HT1080 (cell line): Measurements from ENCODE around the gene SFN. TPM values are rescaled to one million over a fixed set of nuclear protein-coding genes. Genes with fewer than 3 reads are reported as not detected.
"Not testable (repeated sequence)": the region's sequence is repeated elsewhere in the genome, so short reads cannot be mapped to it uniquely, and the experiment has no call there.

Experiments used
- DNase-seq: peaks from one replicate; pipeline ENCODE4 v3.0.0-alpha.2; 2015; ENCODE audit warnings: low read depth
- total RNA-seq: library from RNA; depleted of rRNA; stranded (reverse); fragments of >200 nt; shearing (Covaris generic); gene quantifications from 2 replicates; pipeline ENCODE4 v1.2.3, GENCODE V29; 2014

Gene SFN
- total RNA-seq, 1 experiment from 2014 or later: 5.2 TPM

DNA sequence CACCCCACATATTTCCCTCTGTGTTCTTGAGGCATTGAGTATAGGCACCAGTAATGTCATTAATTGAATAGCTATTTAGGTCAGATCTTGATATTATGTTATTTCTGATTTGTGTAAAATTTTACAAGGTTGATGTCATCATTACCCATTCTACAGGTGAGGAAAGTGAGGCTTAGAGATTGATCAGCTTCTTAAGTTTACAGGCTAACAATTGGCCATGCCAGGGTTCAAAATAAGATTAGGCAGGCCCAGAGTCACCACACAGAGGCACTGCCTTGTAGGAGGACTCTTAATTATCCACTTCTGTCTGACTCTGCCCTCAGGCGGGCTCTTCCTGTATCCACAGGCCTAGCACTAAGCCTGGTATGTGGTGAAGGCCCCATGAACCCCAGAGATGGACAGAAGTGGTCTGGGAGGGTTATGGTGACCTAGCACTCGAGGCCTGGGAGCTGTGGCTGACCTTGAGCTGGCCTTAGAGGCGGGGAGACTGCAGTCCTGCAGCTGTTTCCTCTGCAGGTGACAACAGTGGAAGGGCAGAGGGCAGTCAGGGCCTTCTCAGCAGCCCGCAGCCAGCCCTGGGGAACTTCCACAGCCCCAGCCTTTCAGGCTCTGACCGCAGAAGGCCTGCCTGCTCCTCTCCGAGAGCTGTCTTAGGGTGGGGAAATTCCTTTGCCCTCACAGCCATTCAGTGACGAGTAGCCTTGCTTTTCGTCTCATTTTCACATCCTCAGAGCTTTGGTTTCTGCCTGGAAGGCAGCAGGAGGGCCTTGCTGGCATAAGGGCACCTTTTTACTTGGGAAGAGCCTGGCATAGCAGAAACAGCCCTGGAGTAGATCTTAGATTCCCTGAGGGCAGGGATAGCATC lies 24.2 kb upstream of the SFN start:
- DNase-seq: no peak

DNA sequence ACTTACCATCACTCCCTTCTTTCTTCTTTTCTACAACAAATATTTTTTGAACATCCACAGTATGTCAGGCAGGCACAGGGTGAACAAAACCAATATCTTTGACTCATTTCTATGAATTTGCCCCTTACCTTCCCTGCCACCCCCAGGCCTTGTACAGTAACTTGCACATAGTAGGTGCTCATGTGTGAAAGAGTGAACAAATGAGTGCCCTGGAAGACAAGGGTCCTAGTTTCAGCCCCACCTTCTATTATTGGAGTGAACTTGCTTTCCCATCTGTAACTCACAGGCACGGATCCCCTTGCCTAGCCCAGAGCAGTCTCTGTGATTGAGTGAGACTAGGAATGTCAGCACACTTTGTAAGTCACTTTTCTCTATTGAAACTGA lies 23.6 kb upstream of the SFN start:
- DNase-seq: no peak

DNA sequence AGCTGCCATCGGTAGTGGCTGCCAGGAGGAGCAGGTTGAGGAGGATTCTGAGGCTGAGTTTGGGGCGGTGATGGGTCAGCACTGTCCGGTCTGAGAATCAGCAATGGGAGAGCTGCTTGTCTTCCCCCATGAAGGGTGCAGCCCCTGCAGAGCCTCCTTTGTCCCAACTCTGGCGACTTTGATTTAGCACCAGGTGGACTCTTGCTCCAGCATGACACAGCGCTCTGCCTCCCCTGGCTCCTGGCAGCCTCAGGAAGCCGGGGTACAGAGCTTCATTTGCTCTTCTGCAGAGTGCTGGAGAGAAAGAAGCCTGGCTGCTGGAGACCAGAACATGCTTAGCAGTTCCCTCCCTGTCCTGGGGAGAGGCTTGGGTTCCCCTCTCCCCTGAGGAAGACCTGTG lies 23.2 kb upstream of the SFN start:
- DNase-seq: no peak

DNA sequence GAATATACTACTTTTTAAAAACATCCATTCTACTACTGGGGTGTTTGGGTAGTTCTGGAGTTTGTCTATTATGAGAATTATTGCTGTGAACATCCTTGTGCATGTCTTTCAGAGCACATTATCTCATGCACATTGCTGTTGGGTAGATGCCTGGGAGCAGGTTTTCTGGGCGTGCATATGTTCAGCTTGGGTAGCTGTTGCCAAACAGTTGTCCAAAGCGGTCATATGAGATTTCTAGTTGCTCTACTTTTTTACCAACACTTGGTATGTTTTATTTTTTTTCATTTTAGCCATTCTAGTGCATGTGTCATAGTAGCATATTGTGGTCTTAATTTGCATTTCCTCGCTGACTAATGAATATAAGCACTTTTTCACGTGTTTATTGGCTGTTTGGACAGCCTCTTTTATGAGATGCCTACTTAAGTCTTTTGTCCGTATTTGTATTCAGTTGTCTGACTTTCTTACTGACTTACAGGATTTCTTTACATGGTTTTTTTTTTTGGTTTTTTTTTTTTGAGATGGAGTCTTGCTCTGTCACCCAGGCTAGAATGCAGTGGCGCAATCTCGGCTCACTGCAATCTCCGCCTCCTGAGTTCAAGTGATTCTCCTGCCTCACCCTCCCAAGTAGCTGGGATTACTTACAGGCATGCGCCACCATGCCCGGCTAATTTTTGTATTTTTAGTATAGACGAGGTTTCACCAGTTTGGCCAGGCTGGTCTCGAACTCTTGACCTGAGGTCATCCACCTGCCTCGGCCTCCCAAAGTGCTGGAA lies 18.3 kb upstream of the SFN start:
- DNase-seq: no peak

DNA sequence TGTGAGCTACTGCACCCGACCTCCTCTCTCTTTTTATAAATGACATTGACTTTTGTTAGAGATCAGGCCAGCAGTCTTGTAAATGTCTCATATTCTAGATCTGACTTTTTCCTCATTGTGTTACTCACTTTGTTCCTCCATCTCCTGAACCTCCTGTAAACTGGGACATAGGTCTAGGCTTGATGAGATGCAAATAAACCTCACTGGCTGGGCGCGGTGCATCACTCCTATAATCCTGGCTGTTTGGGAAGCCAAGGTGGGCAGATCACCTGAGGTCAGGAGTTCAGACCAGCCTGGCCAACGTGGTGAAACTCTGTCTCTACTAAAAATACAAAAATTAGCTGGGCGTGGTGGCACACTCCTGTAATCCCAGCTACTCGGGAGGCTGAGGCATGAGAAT lies 15.1 kb upstream of the SFN start:
- not testable (repeated sequence) for DNase-seq

DNA sequence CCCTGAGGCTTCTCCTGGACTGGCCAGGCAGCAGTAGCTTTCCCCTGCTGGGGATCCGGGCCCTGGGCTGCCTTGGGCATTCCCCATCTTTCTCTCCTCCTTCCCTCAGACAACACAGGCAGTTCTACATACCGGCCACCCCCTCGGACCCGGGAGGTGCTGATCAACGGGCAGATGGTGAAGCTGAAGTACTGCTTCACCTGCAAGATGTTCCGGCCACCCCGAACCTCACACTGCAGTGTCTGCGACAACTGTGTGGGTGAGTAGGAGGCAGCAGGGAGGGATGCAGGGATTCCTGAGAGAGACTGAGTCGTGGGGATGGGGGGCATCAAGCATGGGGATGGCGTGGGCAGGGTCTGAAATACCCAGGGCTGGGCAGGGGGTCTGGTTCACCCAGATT lies 14.4 kb upstream of the SFN start:
- no peak for DNase-seq

DNA sequence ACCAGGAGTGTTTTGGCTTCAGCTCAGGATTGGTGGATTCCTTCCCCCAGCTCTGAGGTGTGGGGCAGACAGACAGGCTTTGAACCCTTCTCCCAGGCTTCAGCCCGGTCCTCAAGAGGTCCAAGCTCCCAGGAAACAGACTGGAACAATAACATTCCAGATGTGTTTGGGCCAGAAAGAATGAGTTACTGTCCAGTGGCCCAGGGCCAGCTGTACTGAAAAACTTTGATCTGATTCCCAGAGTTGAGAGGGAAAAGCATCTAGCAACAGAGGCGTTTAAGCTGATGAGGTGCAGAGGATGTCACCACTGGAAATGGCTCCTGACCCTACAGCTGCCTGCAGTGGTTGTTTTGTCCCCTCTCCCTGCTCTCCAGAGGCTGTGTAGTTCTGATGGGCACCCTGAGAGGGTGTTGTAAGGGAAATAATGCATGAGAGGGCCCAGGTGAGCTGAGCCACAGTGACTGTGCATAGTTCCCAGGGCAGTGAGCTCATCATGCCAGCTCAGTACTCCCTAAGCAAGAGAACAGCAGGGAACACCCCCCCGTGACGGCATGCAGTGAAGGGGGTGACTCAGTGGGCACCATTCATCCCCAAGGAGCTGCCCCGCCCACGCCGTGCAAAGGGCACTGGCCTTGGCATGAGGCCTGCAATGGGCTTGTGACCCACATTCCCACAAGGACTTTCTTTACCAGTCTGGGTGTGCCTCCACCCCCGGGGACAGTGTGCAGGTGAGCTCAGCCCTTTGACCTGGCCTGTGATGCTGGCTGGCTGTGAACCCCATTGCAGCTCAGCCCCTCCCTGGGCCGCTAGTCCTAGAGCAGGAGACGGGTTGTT lies 13.8 kb upstream of the SFN start:
- peak; percentile 97 for DNase-seq

DNA sequence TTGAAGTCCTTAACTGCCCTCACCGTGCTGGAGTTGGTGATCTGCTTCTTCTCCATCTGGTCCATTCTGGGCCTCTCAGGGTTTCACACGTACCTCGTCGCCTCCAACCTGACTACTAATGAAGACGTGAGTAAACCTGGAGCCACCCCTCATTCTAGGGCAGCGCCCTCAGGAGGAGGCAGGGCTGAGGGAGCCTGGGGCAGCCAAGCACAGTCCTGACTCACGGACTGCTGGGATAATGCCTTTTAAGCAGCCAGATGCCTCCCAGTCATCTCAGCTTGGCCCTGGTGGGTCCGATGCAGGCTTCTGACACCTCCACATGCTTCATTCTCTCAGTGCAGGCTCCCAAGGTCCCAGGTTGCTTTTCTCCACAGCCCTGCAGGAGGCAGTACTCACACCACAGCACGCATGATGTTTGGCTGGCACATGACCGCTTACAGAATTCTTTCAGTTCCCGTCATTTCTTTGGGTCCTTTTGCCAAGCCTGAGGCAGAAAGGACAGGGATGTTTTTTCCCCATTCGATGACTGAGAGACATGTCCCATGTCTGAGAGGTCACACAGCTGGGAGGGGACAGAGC lies 11.8 kb upstream of the SFN start:
- no peak for DNase-seq

DNA sequence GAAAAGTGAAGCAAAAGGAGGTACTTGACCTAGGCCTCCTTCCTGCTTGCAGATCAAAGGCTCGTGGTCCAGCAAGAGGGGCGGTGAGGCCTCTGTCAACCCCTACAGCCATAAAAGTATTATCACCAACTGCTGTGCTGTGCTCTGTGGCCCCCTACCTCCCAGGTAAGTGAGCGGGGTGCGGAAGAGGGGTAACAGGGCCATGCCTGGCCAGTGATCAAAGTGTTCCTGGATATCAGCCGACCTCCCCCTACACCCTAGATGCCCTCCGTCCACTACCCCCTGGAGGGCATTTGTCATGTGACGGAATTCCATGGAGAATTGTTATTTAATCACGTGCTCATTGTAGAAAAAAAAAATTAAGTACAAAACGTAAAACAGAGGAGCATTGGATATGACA lies 10.2 kb upstream of the SFN start:
- DNase-seq: no peak

DNA sequence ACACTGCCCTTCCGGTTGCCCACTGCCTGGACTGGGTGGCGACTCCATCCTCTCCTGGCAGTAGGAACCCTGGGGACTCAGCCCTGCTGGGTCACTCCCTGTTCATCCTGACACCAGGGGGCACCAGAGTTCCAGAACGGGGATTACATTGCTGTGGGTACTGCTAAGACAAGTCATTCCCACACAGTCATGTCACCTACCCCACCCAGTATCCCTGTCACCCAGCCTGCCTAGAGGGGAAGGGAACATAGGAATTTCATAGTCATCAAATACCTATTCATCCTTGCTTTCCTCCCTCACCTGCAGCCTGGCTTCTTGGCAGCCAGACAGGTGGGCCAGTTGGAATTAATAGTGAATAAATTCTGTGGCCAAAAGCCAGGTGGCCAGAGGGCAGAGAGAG lies 9.8 kb upstream of the SFN start:
- peak; percentile 84 for DNase-seq

DNA sequence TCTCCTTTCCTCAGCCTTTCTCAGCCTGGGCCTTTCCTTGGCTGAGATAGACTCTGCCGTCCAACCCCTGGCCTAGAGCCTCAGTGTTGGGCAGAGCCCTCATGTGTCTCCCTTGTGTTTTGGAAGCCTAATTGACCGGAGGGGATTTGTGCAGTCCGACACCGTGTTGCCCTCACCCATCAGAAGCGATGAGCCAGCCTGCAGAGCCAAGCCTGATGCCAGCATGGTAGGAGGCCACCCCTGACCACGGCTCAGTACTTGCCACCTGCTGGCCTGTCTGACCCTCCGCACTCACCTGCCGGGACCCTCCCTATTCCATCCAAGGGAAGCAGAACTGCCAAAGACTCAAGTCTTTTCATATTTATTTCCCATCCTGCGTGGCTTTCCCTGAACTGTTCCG lies 9.3 kb upstream of the SFN start:
- DNase-seq: no peak

DNA sequence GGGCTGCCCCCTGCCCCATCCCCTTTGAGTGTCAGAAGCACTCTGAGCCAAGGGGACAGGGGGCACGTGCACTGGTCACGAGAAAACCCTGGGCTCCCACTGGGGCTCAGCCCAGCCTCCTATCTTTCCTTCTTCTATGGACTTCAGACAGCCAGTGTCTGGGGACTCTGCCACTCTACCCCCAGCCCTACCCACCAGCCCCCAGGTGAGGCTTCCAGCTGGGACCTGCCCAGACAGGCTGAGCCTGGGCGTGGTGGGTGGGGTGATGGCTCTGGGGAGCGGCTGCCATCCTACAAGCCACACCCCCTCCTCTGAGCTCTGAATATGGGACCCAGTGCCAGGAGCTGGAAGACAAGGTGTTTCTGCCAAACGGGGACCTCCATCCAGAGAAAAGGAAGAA lies 8.0 kb upstream of the SFN start:
- no peak for DNase-seq

DNA sequence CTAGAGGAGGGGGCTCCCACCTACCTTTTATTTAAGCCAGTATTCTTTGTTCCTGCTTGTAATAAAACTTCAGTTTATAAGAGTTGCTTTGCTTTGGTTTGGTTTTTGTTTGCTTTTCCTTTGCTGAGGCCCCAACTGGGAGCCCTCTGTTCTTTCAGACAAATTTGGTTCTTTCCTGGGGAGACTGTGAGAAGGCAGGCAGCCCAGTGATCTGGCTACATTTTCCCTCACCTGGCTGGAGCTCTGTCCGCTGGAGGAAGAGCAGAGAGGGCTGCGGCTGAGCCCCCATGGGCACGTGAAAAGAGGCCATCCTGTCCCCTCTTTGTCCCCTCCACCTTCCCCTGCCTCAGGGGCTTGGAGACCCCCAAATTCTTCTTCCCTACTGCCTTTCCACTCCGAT lies 7.3 kb upstream of the SFN start:
- no peak for DNase-seq

DNA sequence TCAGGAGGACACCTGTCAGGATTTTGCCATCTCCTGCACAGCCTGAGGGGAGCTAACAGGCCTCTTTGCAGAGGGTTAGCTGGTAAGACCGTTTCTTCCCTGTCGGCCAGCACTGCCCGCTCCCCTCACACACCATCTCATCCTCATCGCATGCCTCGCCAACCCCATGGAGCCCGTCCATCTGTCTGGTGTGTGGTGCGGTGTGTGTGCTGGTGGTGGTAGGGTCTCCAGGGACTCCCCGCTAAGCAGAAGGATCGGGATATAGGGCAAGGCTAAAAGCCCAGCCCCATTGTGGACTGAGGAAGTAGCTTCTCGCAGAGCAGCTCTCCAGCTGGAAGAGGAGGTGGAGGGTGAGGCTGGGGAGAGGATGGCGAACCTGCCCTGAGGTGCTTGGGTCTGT lies 6.8 kb upstream of the SFN start:
- DNase-seq: no peak

DNA sequence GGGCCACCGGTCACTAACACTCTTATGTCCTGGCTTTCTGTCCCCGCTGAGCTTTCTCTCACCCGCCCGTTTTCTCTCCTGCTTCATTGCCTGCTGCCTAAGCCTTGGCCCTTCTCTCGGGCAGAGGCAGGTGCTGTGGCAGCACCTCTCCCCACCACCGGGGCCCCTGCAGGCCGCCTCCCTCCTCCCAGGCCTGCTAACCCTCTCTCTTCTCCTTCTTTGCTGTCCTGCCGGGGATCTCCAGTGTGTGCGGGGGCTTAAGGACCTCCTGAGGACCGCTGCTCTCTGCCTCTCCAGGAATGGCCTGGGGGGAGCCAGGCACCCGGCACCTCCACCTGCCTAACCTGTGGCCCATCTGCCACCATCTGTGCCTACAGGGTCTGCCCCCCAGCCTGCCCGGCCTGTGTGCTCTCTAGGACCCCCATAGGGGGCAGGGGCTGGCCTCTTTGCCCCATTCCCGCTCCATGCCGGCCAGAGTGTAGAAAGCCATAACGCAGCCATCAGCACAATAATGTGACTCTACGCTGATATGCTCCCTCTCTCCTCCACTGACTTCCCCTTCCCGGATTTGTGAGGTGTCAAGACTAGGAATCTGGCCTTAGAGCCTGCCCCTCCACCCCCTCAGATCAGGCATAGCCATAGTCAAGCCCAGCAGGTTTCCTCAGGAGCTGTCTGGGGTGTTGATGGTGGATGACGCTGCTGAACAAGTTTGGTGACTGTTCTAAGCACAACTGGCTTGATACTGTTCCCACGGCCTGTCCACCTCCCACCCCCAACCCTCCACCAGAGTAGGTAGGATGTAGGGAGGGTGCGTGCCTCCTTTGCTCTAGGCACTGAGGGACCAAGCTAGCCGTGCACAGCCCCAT lies 6.1 kb upstream of the SFN start:
- DNase-seq: no peak

DNA sequence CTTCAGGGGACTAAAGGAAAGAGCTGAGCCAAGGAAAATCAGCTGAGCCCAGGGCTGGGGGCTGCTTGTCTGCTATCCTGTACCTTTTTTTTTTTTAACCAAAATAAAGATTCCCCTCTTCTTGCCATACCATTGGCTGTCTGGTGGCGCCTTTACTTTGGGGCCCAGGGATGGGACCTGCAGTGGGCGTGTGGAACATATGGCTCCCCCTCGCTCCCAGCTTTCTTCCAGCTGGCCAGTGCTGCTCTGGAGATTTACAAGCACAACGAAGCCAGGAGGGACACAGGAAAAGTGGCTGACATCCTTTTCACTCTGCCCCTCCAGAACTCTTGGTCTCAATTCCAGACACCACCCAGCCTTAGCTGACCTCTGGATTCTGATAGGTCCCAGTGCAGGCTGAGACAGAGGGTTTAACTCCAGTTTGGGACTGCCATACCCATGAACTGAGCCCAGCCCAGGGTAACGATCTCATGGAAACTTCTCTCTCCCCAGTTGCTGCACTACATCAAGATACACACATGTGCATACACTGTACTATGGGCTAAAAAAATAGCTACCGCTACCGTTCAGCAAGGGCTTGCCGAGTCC lies 5.4 kb upstream of the SFN start:
- DNase-seq: no peak

DNA sequence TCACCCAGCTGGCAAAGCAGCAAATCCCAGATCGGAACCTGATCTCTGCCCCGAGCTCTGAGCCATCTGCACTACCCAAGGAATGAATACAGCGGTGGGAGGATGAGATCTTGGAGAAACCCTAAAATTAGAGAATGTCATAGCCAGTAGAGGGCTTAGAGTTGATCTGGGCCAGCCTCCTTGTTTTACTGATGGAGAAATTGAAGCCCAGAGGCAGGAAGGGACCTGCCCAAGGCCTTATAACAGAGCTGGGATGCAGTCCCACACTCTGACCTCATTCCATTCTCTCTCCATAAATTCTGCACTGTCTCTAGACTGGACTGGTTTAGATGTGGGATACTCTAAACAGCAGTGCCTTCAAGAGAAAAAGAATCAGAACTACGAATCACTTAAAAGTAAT lies 4.8 kb upstream of the SFN start:
- DNase-seq: no peak

DNA sequence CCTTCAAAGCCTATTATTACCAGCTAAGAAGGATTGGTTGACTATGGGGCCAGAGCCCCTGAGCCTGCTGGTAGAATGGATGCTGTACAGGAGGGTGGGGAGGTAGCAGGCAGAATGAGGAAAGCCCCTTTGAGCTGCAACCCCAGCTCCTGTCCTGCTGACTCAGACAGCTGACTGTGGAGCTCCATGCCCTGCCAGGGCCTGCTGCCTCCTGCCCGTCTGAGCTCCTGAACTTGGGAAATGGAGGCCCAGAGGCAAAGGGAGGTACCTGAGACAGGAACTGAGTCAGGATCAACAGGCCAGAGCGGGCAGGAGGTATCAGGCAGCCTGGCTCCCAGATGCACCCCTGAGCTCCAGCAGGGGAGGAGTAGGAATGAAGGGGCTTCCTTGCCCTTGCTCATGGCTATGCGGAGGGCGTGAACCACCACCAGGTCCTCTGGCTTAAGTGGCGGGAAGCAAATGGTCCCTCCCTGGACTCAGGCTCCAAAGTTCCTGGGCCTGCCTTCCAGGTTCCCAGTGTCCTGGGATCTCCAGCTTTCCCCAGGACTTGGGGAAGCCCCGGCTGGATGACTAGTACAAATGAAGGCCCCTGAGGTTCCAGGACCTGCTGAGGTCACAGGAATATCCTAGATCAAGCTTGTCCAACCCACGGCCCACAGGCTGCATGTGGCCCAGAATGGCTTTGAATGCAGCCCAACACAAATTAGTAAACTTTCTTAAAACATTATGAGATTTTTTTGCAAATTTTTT lies 3.9 kb upstream of the SFN start:
- DNase-seq: peak; percentile 26

DNA sequence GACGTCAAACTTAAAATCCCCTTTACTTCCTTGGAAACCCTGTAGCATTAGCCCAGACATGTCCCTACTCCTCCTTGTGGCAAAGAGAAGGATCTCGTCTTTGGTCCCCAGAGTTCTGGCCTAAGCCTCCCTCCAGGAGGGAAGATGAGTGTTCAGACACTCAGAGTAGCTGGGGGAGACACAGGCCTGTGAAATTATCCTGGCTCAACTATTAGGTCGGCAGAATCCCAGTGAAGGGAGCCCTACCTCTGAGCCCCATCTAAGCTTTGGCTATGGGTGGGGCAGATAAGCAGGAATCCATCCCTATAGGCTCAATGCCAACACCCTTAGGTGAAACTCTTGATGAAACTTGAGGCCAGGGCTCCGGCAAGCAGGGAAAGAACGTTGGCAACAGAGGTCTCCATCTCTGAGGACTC lies 1.7 kb upstream of the SFN start:
- peak; percentile 53 for DNase-seq
